ENCODE measurements around the gene IL1RN. TPM values are rescaled to one million over a fixed set of nuclear protein-coding genes. Genes with fewer than 3 reads are reported as not detected.

IL1RN gene
- total and polyA plus RNA-seq, 10 of the 15 experiments (the other 5 are each of a cell fraction or from before 2014, with no cell fraction given), result 0.04 TPM; not detected in 7

DNA sequence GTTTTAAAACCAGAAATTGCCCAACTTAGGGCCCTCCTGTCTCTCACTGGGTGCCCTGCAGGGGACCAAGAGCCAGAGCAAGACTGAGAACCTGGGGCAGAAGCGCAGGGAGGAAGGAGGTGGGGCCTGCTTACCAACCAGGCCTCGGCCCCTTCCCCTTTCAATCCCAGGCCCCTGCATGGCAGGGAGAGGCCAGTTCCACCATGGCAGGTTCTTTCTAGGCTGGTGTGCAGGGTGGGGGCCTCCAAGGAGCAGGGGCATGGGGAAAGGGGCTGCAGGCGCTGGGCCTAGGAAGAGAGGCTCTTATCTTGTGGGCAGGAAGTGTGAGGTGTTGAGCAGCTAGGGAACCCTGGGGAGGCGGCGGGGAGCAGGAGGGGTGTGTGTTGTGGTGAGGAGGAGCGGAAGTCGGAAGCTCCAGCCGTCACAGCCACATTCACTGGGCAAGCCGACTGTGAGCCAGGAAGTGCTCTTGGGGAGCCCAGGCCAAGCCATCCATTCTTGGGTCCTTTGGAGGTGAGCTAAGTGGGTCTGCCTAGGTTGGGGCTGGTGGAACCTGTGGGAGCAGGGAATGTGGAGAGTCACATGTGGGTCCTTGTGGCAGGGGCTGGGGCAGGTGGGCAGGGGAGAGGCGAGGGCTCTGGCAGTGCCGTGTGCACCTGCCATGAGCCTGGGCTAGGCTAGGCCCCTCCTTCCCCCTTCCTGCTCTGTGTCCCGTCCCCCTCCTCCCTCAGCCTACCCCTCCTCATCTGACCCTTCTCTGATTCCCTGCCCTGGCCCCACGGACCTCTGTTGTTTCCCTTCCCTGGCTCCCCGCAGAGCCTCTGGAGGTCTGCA is 46.4 kb downstream of the IL1RN start, which contains the start of gene PSD4:
PSD4 (plus strand) TSS at position 430 of the 834 bp plus-strand sequence. CDS start 8,486 bp downstream, outside the sequence.
- in situ Hi-C loops (cut with MboI), result no loop called here
- peak; percentile 82 for FAIRE-seq
- Histone ChIP-seq H3K4me2 (ENCODE audit: control insufficient read depth, insufficient read depth) (peak within 1 kb of the TSS; percentile 86), H2AFZ (ENCODE audit: control insufficient read depth, low read depth, low read length) (peak within 1 kb of the TSS; percentile 55; the same call in 1 of the 2 replicates), H3K9ac (ENCODE audit: control insufficient read depth, insufficient read depth, low read length) (peak within 1 kb of the TSS; percentile 97), H3K79me2 (ENCODE audit: control insufficient read depth, insufficient read depth, low read length) (peaks cover 53% of the 10 kb centered on the region), H3K27ac (ENCODE audit: control insufficient read depth, insufficient read depth) (peak within 1 kb of the TSS; percentile 96), H4K20me1 (ENCODE audit: control insufficient read depth, insufficient read depth) (peaks cover 11% of the 10 kb centered on the region; the same call in 1 of the 2 replicates), H3K9me3 (replicated peaks; ENCODE audit: control insufficient read depth, insufficient read depth, low read length) (no peaks in the 10 kb centered on the region; the same call in 1 of the 3 replicates), H3K27me3 (replicated peaks in 1 of 2; ENCODE audit: control insufficient read depth in 2 of 2, insufficient read depth in 2 of 2, low read length in 1 of 2) (no peaks in the 10 kb centered on the region), H3K36me3 (ENCODE audit: control insufficient read depth in 2 of 2, insufficient read depth in 2 of 2, low read length in 1 of 2) (peaks cover 2 to 7% of the 10 kb centered on the region in 2 experiments), H3K4me3 (peak within 1 kb of the TSS; percentile 95), H3K4me1 (ENCODE audit: control insufficient read depth, insufficient read depth, low read length) (peaks cover 32% of the 10 kb centered on the region)
- BruUV-seq (replicated peaks), result no TSS peak
- ChIA-PET POLR2A (interaction anchor here (0.7 to 2.0 kb wide), 7 partner anchors 8 to 61 kb away, joined by 3 to 10 read pairs (median 4); no protein-coding TSS in a partner anchor), RAD21 (ENCODE audit: unreplicated experiment) (interaction anchor here (0.8 to 3.8 kb wide), 10 partner anchors 21 to 215 kb away, joined by 3 to 75 read pairs (median 7); no protein-coding TSS in a partner anchor), SMC1A (ENCODE audit: uncharacterized antibody, unreplicated experiment) (interaction anchor here (0.7 to 4.2 kb wide), 13 partner anchors 10 to 414 kb away, joined by 3 to 52 read pairs (median 4); no protein-coding TSS in a partner anchor), CTCF (interaction anchor here (0.6 to 13.8 kb wide), 21 partner anchors 8 to 544 kb away, joined by 3 to 195 read pairs (median 5); no protein-coding TSS in a partner anchor)
- 3% methylated on average over 14 of the region's 14 CpGs for WGBS (ENCODE audit: insufficient coverage, insufficient replicate concordance, low lambda C conversion rate, missing lambda C conversion rate)
- intact Hi-C loops (cut with micrococcal nuclease; ENCODE audit: unreplicated experiment), result no loop called here
- peak; percentile 67 for DNase-seq (ENCODE audit: low read depth, low spot score)
- ATAC-seq, result peak; percentile 87
- TF ChIP-seq SMC3 (IDR thresholded peaks at IDR 0.05; ENCODE audit: borderline replicate concordance, low read length), result no peak
- peak; percentile 47 for TF ChIP-seq SMAD1 (IDR thresholded peaks at IDR 0.05; ENCODE audit: low read depth, partially characterized antibody)
- no peak for TF ChIP-seq FOXM1 (IDR thresholded peaks at IDR 0.05; ENCODE audit: low read depth, low read length)
- no peak for TF ChIP-seq ZNF207 (IDR thresholded peaks at IDR 0.05; ENCODE audit: borderline replicate concordance)
- no peak for TF ChIP-seq RCOR1 (conservative IDR thresholded peaks at IDR 0.05; ENCODE audit: low read depth, low read length)
- TF ChIP-seq, protein P1, sequence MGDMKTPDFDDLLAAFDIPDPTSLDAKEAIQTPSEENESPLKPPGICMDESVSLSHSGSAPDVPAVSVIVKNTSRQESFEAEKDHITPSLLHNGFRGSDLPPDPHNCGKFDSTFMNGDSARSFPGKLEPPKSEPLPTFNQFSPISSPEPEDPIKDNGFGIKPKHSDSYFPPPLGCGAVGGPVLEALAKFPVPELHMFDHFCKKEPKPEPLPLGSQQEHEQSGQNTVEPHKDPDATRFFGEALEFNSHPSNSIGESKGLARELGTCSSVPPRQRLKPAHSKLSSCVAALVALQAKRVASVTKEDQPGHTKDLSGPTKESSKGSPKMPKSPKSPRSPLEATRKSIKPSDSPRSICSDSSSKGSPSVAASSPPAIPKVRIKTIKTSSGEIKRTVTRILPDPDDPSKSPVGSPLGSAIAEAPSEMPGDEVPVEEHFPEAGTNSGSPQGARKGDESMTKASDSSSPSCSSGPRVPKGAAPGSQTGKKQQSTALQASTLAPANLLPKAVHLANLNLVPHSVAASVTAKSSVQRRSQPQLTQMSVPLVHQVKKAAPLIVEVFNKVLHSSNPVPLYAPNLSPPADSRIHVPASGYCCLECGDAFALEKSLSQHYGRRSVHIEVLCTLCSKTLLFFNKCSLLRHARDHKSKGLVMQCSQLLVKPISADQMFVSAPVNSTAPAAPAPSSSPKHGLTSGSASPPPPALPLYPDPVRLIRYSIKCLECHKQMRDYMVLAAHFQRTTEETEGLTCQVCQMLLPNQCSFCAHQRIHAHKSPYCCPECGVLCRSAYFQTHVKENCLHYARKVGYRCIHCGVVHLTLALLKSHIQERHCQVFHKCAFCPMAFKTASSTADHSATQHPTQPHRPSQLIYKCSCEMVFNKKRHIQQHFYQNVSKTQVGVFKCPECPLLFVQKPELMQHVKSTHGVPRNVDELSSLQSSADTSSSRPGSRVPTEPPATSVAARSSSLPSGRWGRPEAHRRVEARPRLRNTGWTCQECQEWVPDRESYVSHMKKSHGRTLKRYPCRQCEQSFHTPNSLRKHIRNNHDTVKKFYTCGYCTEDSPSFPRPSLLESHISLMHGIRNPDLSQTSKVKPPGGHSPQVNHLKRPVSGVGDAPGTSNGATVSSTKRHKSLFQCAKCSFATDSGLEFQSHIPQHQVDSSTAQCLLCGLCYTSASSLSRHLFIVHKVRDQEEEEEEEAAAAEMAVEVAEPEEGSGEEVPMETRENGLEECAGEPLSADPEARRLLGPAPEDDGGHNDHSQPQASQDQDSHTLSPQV (IDR thresholded peaks at IDR 0.05), result no peak
- TF ChIP-seq, protein P2, sequence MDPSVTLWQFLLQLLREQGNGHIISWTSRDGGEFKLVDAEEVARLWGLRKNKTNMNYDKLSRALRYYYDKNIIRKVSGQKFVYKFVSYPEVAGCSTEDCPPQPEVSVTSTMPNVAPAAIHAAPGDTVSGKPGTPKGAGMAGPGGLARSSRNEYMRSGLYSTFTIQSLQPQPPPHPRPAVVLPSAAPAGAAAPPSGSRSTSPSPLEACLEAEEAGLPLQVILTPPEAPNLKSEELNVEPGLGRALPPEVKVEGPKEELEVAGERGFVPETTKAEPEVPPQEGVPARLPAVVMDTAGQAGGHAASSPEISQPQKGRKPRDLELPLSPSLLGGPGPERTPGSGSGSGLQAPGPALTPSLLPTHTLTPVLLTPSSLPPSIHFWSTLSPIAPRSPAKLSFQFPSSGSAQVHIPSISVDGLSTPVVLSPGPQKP (IDR thresholded peaks at IDR 0.05; ENCODE audit: low read depth, low read length), result peak; percentile 53; the same call in 1 of the 2 replicates
- TF ChIP-seq TAF1 (IDR thresholded peaks at IDR 0.05; ENCODE audit: borderline replicate concordance, low read depth, low read length), result peak; percentile 82
- TF ChIP-seq, protein P3, sequence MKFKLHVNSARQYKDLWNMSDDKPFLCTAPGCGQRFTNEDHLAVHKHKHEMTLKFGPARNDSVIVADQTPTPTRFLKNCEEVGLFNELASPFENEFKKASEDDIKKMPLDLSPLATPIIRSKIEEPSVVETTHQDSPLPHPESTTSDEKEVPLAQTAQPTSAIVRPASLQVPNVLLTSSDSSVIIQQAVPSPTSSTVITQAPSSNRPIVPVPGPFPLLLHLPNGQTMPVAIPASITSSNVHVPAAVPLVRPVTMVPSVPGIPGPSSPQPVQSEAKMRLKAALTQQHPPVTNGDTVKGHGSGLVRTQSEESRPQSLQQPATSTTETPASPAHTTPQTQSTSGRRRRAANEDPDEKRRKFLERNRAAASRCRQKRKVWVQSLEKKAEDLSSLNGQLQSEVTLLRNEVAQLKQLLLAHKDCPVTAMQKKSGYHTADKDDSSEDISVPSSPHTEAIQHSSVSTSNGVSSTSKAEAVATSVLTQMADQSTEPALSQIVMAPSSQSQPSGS (IDR thresholded peaks at IDR 0.05; ENCODE audit: low read length), result no peak
- TF ChIP-seq GABPA (IDR thresholded peaks at IDR 0.05; ENCODE audit: low read depth), result peak; percentile 79; the same call in 1 of the 2 replicates
- no peak for TF ChIP-seq SMARCA5 (IDR thresholded peaks at IDR 0.05)
- TF ChIP-seq SUPT20H (IDR thresholded peaks at IDR 0.05; ENCODE audit: borderline replicate concordance, control insufficient read depth, low read depth, low read length), result no peak

Data from GM12878 (cell line).